Upper lobe of left lung (tissue), 6 donors: ENCODE measurements around the gene ZNF618. TPM values are rescaled to one million over a fixed set of nuclear protein-coding genes. Genes with fewer than 3 reads are reported as not detected.

Experiments used
- ATAC-seq, 2 donors: fragments of 200-7000 bp; cut with Tn5 transposase; one replicate each; pipeline ENCODE4 v1.9.1; 2022; ENCODE audit warnings: mild to moderate bottlenecking in 2 of 2, moderate library complexity in 2 of 2; ENCODE audit not compliant: low FRiP score in 2 of 2
- DNase-seq, 2 donors: peaks; one replicate each; pipeline ENCODE4 v3.0.0-alpha.2; 2019 to 2020
- H3K27ac ChIP-seq, 4 donors: fragments of 200-600 bp; sonication (generic); one replicate each; pipeline ENCODE4 v1.5.1; 2016 to 2019
- H3K27me3 ChIP-seq, 4 donors: fragments of 200-600 bp; sonication (generic); one replicate each; pipeline ENCODE4 v1.5.1; 2017 to 2019
- H3K36me3 ChIP-seq, 4 donors: fragments of 200-600 bp; sonication (generic); one replicate each; pipeline ENCODE4 v1.5.1; 2016 to 2019
- H3K4me1 ChIP-seq, 4 donors: fragments of 200-600 bp; sonication (generic); one replicate each; pipeline ENCODE4 v1.5.1; 2018 to 2019
- H3K4me3 ChIP-seq, 4 donors: fragments of 200-600 bp; sonication (generic); one replicate each; pipeline ENCODE4 v1.5.1; 2017 to 2019; ENCODE audit warnings: mild to moderate bottlenecking in 2 of 4, moderate library complexity in 1 of 4
- H3K9me3 ChIP-seq, 4 donors: fragments of 200-600 bp; sonication (generic); one replicate each; pipeline ENCODE4 v1.5.1; 2018 to 2019
- CTCF ChIP-seq, 6 experiments: fragments of 450-650 bp in 4 of 6; fragments of 200-600 bp in 2 of 6; sonication (generic) in 2 of 6; IDR thresholded peaks; one replicate each; pipeline ENCODE4 v1.5.1; 2016 to 2019; ENCODE audit warnings: antibody characterized with exemption in 6 of 6
- EP300 ChIP-seq, 4 donors: sonication (generic); formaldehyde crosslinking; IDR thresholded peaks; one replicate each; pipeline ENCODE4 v1.5.1; 2017; ENCODE audit warnings: antibody characterized with exemption in 4 of 4, control low read depth in 2 of 4
- POLR2A ChIP-seq, 4 donors: fragments of 450-650 bp; IDR thresholded peaks; one replicate each; pipeline ENCODE4 v1.5.1; 2016 to 2017; ENCODE audit warnings: antibody characterized with exemption in 4 of 4, mild to moderate bottlenecking in 2 of 4
- POLR2AphosphoS5 ChIP-seq, 2 donors: sonication (generic); formaldehyde crosslinking; IDR thresholded peaks; one replicate each; pipeline ENCODE4 v1.5.1; 2017; ENCODE audit warnings: antibody characterized with exemption in 2 of 2
- WGBS, 2 donors: methylation state at CpG; one replicate each; pipeline ENCODE4 v1.1.5; 2017 to 2018; 5-methylcytosine and 5-hydroxymethylcytosine counted together
- total RNA-seq, 6 donors: library from RNA; depleted of rRNA in 4 of 6; stranded (reverse); fragments of >200 nt in 4 of 6; gene quantifications; one replicate each; pipeline versions ENCODE4 v1.1.0 to v1.2.1, GENCODE V29; 2016 to 2021
- donor health status: DM: no; HTN: no; CAD: no; lungs with moderate emphysema.
- donor health status: DM: no; HTN: yes; CAD: no; lungs with severe emphysema.

ZNF618 gene
- total RNA-seq, 6 donors from 2014 or later = 3.2 to 11.6 (median 9.1) TPM

DNA sequence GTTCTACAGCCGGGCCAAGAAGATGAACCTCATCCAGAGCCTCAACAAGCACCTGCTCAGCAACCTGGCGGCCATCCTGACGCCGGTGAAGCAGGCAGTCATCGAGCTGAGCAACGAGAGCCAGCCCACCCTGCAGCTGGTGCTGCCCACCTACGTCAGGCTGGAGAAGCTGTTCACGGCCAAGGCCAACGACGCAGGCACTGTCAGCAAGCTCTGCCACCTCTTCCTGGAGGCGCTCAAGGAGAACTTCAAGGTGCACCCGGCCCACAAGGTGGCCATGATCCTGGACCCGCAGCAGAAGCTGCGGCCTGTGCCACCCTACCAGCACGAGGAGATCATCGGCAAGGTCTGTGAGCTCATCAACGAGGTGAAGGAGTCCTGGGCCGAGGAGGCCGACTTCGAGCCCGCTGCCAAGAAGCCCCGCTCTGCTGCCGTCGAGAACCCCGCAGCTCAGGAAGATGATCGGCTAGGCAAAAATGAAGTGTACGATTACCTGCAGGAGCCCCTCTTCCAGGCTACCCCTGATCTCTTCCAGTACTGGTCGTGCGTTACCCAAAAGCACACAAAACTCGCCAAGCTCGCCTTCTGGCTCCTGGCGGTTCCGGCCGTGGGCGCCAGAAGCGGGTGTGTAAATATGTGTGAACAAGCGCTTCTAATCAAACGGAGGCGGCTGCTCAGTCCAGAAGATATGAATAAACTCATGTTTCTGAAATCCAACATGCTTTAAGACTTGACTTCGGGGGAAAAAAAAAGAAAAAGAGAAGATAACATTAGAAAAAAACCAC, 173.5 kb downstream of the ZNF618 start:
- ATAC-seq = no peak
- WGBS, 2 donors = 96 to 98% methylated on average over 34 to 40 of the region's 40 CpGs
- Histone ChIP-seq H3K4me1 (no peaks in the 10 kb centered on the region), H3K27me3 (no peaks in the 10 kb centered on the region), H3K9me3 (no peaks in the 10 kb centered on the region), H3K27ac (no peak overlapping the region), H3K36me3 (peaks cover 0 to 24% (median 19%) of the 10 kb centered on the region in 4 donors), H3K4me3 (no peak overlapping the region)
- peak; percentile 17 to 75 for DNase-seq
- no peak for TF ChIP-seq CTCF (IDR thresholded peaks at IDR 0.05)
- TF ChIP-seq EP300 (IDR thresholded peaks at IDR 0.05) = no peak
- no peak for TF ChIP-seq POLR2A (IDR thresholded peaks at IDR 0.05)
- no peak for TF ChIP-seq POLR2AphosphoS5 (IDR thresholded peaks at IDR 0.05)

GRCh38 chr9:114050226-114050568, 174.1 kb downstream of the ZNF618 start:
- H3K9me3 ChIP-seq = no peaks in the 10 kb centered on the region
- H3K4me3 ChIP-seq = no peak overlapping the region
- no peaks in the 10 kb centered on the region for H3K27me3 ChIP-seq
- DNase-seq = peak in 1 of 2 donors; percentile 8
- 76 to 85% methylated on average over 11 of the region's 11 CpGs for WGBS, 2 donors
- TF ChIP-seq POLR2A (IDR thresholded peaks at IDR 0.05) (no peak), CTCF (IDR thresholded peaks at IDR 0.05) (no peak), EP300 (IDR thresholded peaks at IDR 0.05) (no peak), POLR2AphosphoS5 (IDR thresholded peaks at IDR 0.05) (no peak)
- H3K27ac ChIP-seq = no peak overlapping the region
- no peak for ATAC-seq
- peaks cover 0 to 24% (median 19%) of the 10 kb centered on the region in 4 donors for H3K36me3 ChIP-seq
- H3K4me1 ChIP-seq = no peaks in the 10 kb centered on the region

DNA sequence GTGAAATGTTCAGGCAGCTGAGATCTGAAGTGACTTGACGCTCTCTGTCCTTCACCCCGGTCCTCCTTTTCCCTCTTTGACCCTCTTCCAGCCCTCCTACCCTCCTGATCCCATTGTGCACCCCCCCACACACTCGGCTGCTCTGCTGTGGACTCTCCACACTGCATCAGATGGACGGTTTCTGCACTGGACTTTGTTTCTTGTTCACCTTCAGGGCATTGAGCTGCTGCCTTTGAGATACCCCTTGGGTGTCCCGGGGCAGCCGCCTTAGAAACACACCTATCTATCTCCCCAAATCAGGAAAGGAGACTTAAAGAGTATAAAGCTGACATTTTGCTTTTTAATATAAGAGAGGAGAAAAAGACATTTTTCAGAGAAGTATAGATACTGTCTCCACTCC, 174.5 kb downstream of the ZNF618 start:
- Histone ChIP-seq H3K9me3 (no peaks in the 10 kb centered on the region), H3K27ac (no peak overlapping the region), H3K4me1 (no peaks in the 10 kb centered on the region), H3K4me3 (no peak overlapping the region), H3K27me3 (no peaks in the 10 kb centered on the region), H3K36me3 (peaks cover 0 to 24% (median 19%) of the 10 kb centered on the region in 4 donors)
- ATAC-seq (no peak), DNase-seq (peak in 1 of 2 donors; percentile 6)
- 89 to 94% methylated on average over 6 of the region's 6 CpGs for WGBS, 2 donors
- TF ChIP-seq CTCF (IDR thresholded peaks at IDR 0.05) = no peak
- no peak for TF ChIP-seq POLR2A (IDR thresholded peaks at IDR 0.05)
- no peak for TF ChIP-seq EP300 (IDR thresholded peaks at IDR 0.05)
- no peak for TF ChIP-seq POLR2AphosphoS5 (IDR thresholded peaks at IDR 0.05)

- no peak overlapping the region for H3K27ac ChIP-seq
- H3K4me3 ChIP-seq = no peak overlapping the region
- no peaks in the 10 kb centered on the region for H3K9me3 ChIP-seq
- no peaks in the 10 kb centered on the region for H3K4me1 ChIP-seq
- DNase-seq (peak in 1 of 2 donors; percentile 3), ATAC-seq (no peak)
- WGBS, 2 donors = 94 to 96% methylated on average over 10 to 15 of the region's 15 CpGs
- TF ChIP-seq CTCF (IDR thresholded peaks at IDR 0.05) (no peak), POLR2A (IDR thresholded peaks at IDR 0.05) (no peak), EP300 (IDR thresholded peaks at IDR 0.05) (no peak), POLR2AphosphoS5 (IDR thresholded peaks at IDR 0.05) (no peak)
- no peaks in the 10 kb centered on the region for H3K27me3 ChIP-seq
- peaks cover 0 to 24% (median 19%) of the 10 kb centered on the region in 4 donors for H3K36me3 ChIP-seq
These were observed 175.2 kb downstream of the ZNF618 start for GRCh38 chr9:114051281-114051680.

DNA sequence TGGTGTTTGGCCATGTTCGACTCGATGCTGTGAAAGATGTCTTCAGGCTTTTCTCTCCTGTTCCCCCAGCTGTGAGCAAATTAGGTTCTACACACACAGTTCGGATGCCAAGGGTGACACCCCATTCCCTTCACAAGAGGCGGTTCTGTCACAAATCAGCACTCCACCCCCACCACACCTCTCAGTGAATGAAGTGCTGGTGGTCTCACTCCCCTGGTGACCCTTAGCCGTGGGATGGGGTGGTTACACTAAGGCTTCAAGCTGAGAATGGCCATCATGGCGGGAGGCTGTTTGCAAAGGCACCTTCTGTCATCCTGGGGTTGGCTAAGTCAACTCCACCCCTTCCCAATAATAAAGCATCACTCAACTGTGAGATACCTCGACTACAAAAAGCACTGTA, 175.6 kb downstream of the ZNF618 start:
- Histone ChIP-seq H3K27ac (no peak overlapping the region), H3K27me3 (no peaks in the 10 kb centered on the region), H3K4me3 (no peak overlapping the region), H3K36me3 (peaks cover 0 to 24% (median 19%) of the 10 kb centered on the region in 4 donors), H3K9me3 (no peaks in the 10 kb centered on the region), H3K4me1 (no peaks in the 10 kb centered on the region)
- no peak for TF ChIP-seq CTCF (IDR thresholded peaks at IDR 0.05)
- TF ChIP-seq POLR2AphosphoS5 (IDR thresholded peaks at IDR 0.05) = no peak
- no peak for TF ChIP-seq POLR2A (IDR thresholded peaks at IDR 0.05)
- TF ChIP-seq EP300 (IDR thresholded peaks at IDR 0.05) = no peak
- peak in 1 of 2 donors; percentile 8 for DNase-seq
- no peak for ATAC-seq
- WGBS, 2 donors = 81 to 83% methylated on average over 7 of the region's 7 CpGs
